Ectodermal cell (in vitro differentiated cells): Measurements from ENCODE around the gene EPHA3.
A peak's percentile ranks its signal among the peaks of the same experiment; 100 is the strongest.

Experiments
- H3K27ac ChIP-seq: 2 replicates; pipeline ENCODE4 v1.7.0; 2013; ENCODE audit warnings: mild to moderate bottlenecking, low read depth, low read length; ENCODE audit not compliant: insufficient read depth, poor library complexity, severe bottlenecking
- H3K27me3 ChIP-seq: 2 replicates; pipeline ENCODE4 v1.7.0; 2013; ENCODE audit warnings: mild to moderate bottlenecking, low read length; ENCODE audit not compliant: insufficient read depth, control insufficient read depth, poor library complexity, severe bottlenecking
- H3K36me3 ChIP-seq: one replicate; pipeline ENCODE4 v1.7.0; 2013; ENCODE audit warnings: low read length; ENCODE audit not compliant: control insufficient read depth, insufficient read depth
- H3K4me1 ChIP-seq: one replicate; pipeline ENCODE4 v1.7.0; 2013; ENCODE audit warnings: low read length; ENCODE audit not compliant: control insufficient read depth, insufficient read depth
- H3K4me3 ChIP-seq: 2 replicates; pipeline ENCODE4 v1.7.0; 2013; ENCODE audit warnings: low read depth, low read length, control low read depth; ENCODE audit not compliant: insufficient read depth
- H3K9me3 ChIP-seq: 2 replicates; pipeline ENCODE4 v1.7.0; 2013; ENCODE audit warnings: mild to moderate bottlenecking, low read length, moderate library complexity; ENCODE audit not compliant: control insufficient read depth
- WGBS, 2 experiments: methylation state at CpG; one replicate each; pipeline ENCODE4 v1.1.7; 2013; ENCODE audit warnings: missing lambda C conversion rate in 2 of 2; 5-methylcytosine and 5-hydroxymethylcytosine counted together

EPHA3 gene

GRCh38 chr3:89252016-89252415 lies 144.6 kb downstream of the EPHA3 start:
- Histone ChIP-seq H3K9me3 (no peaks in the 10 kb centered on the region), H3K36me3 (no peaks in the 10 kb centered on the region), H3K4me3 (no peak overlapping the region), H3K27me3 (no peaks in the 10 kb centered on the region), H3K4me1 (no peaks in the 10 kb centered on the region), H3K27ac (no peak overlapping the region)
- WGBS, 2 experiments, result no CpG with 5 or more reads among the region's 4 CpGs

- no peak overlapping the region for H3K27ac ChIP-seq
- H3K27me3 ChIP-seq, result no peaks in the 10 kb centered on the region
- 93 to 94% methylated on average over 2 of the region's 2 CpGs for WGBS, 2 experiments
- no peaks in the 10 kb centered on the region for H3K36me3 ChIP-seq
- H3K4me1 ChIP-seq, result no peaks in the 10 kb centered on the region
- no peak overlapping the region for H3K4me3 ChIP-seq
- H3K9me3 ChIP-seq, result no peaks in the 10 kb centered on the region
Measured at GRCh38 chr3:89252860-89253259, 145.4 kb downstream of the EPHA3 start.

- Histone ChIP-seq H3K4me1 (peaks cover 6% of the 10 kb centered on the region), H3K27me3 (no peaks in the 10 kb centered on the region), H3K4me3 (no peak overlapping the region), H3K9me3 (no peaks in the 10 kb centered on the region), H3K27ac (no peak overlapping the region), H3K36me3 (no peaks in the 10 kb centered on the region)
- WGBS, 2 experiments, result 91 to 97% methylated on average over 6 of the region's 7 CpGs
Measured at GRCh38 chr3:89256395-89256794, 149.0 kb downstream of the EPHA3 start.

GRCh38 chr3:89256882-89257281 lies 149.5 kb downstream of the EPHA3 start:
- no peaks in the 10 kb centered on the region for H3K27me3 ChIP-seq
- H3K4me1 ChIP-seq, result peaks cover 7% of the 10 kb centered on the region
- H3K27ac ChIP-seq, result no peak overlapping the region
- 87 to 94% methylated on average over 2 of the region's 2 CpGs for WGBS, 2 experiments
- no peaks in the 10 kb centered on the region for H3K9me3 ChIP-seq
- H3K4me3 ChIP-seq, result no peak overlapping the region
- H3K36me3 ChIP-seq, result no peaks in the 10 kb centered on the region

GRCh38 chr3:89260721-89261120 lies 153.3 kb downstream of the EPHA3 start:
- WGBS, 2 experiments, result 32 to 42% methylated on average over 1 of the region's 1 CpG
- no peaks in the 10 kb centered on the region for H3K36me3 ChIP-seq
- no peak overlapping the region for H3K4me3 ChIP-seq
- H3K27me3 ChIP-seq, result no peaks in the 10 kb centered on the region
- H3K4me1 ChIP-seq, result peaks cover 14% of the 10 kb centered on the region
- H3K9me3 ChIP-seq, result no peaks in the 10 kb centered on the region
- peak overlapping the region; percentile 64 for H3K27ac ChIP-seq

- 86 to 90% methylated on average over 2 to 4 of the region's 4 CpGs for WGBS, 2 experiments
- Histone ChIP-seq H3K4me3 (no peak overlapping the region), H3K9me3 (no peaks in the 10 kb centered on the region), H3K27ac (no peak overlapping the region), H3K4me1 (peaks cover 14% of the 10 kb centered on the region), H3K36me3 (no peaks in the 10 kb centered on the region), H3K27me3 (no peaks in the 10 kb centered on the region)
Measured at GRCh38 chr3:89261673-89262072, 154.3 kb downstream of the EPHA3 start.

GRCh38 chr3:89262309-89262929 lies 155.0 kb downstream of the EPHA3 start:
- Histone ChIP-seq H3K27ac (no peak overlapping the region), H3K36me3 (no peaks in the 10 kb centered on the region)

GRCh38 chr3:89264037-89264560 lies 156.7 kb downstream of the EPHA3 start:
- Histone ChIP-seq H3K36me3 (no peaks in the 10 kb centered on the region), H3K27me3 (no peaks in the 10 kb centered on the region), H3K4me3 (no peak overlapping the region), H3K9me3 (no peaks in the 10 kb centered on the region), H3K27ac (no peak overlapping the region), H3K4me1 (peaks cover 17% of the 10 kb centered on the region)
- WGBS, 2 experiments, result 49 to 61% methylated on average over 4 to 5 of the region's 6 CpGs

More at GRCh38 chr3:89262309-89262929, 155.0 kb downstream of the EPHA3 start:
- H3K27me3 ChIP-seq, result no peaks in the 10 kb centered on the region
- H3K9me3 ChIP-seq, result no peaks in the 10 kb centered on the region
- H3K4me1 ChIP-seq, result peaks cover 14% of the 10 kb centered on the region
- WGBS, 2 experiments, result 94% methylated on average over 15 of the region's 15 CpGs
- no peak overlapping the region for H3K4me3 ChIP-seq

- Histone ChIP-seq H3K27me3 (no peaks in the 10 kb centered on the region), H3K4me3 (no peak overlapping the region), H3K9me3 (no peaks in the 10 kb centered on the region), H3K4me1 (peaks cover 14% of the 10 kb centered on the region), H3K36me3 (no peaks in the 10 kb centered on the region), H3K27ac (no peak overlapping the region)
- WGBS, 2 experiments, result 100% methylated on average over 1 of the region's 1 CpG; no CpG with 5 or more reads in 1 of the 2 experiments
Measured at GRCh38 chr3:89266074-89266473, 158.7 kb downstream of the EPHA3 start.

- H3K4me1 ChIP-seq, result peaks cover 11% of the 10 kb centered on the region
- H3K4me3 ChIP-seq, result no peak overlapping the region
- 80% methylated on average over 1 of the region's 1 CpG; no CpG with 5 or more reads in 1 of the 2 experiments for WGBS, 2 experiments
- no peaks in the 10 kb centered on the region for H3K36me3 ChIP-seq
- no peaks in the 10 kb centered on the region for H3K27me3 ChIP-seq
- H3K9me3 ChIP-seq, result no peaks in the 10 kb centered on the region
- H3K27ac ChIP-seq, result no peak overlapping the region
Measured at GRCh38 chr3:89268059-89268458, 160.6 kb downstream of the EPHA3 start.
